D341Med (cell line): ENCODE results near the gene PMS2.
"Not testable (repeated sequence)": the region's sequence is repeated elsewhere in the genome, so short reads cannot be mapped to it uniquely, and the experiment has no call there.

Source experiments
- DNase-seq: peaks from one replicate; pipeline ENCODE4 v3.0.0; 2012; ENCODE audit warnings: low spot score

PMS2 gene

GRCh38 chr7:6015917-6016652, 7.2 kb upstream of the PMS2 start:
- DNase-seq = peak; percentile 72

- DNase-seq = no peak
Measured at GRCh38 chr7:6012355-6013104, 3.7 kb upstream of the PMS2 start.

- DNase-seq = no peak
Measured at GRCh38 chr7:6011541-6011940, 2.7 kb upstream of the PMS2 start.

GRCh38 chr7:6010370-6010769, 1.5 kb upstream of the PMS2 start:
- not testable (repeated sequence) for DNase-seq

GRCh38 chr7:6007835-6008590, 836 bp downstream of the PMS2 start:
- DNase-seq = not testable (repeated sequence)

GRCh38 chr7:6007386-6007785, 1.5 kb downstream of the PMS2 start:
- DNase-seq = no peak

- peak; percentile 62 for DNase-seq
Measured at GRCh38 chr7:5997210-5997808, 11.5 kb downstream of the PMS2 start.

- not testable (repeated sequence) for DNase-seq
Measured at GRCh38 chr7:5987061-5987460, 21.8 kb downstream of the PMS2 start.

GRCh38 chr7:5979680-5980314, 29.1 kb downstream of the PMS2 start:
- DNase-seq = not testable (repeated sequence)

- not testable (repeated sequence) for DNase-seq
Measured at GRCh38 chr7:5973580-5973979, 35.3 kb downstream of the PMS2 start.

GRCh38 chr7:5970347-5970911, 38.4 kb downstream of the PMS2 start, which contains the start of gene RSPH10B:
Gene RSPH10B (minus strand): TSS chr7:5970689. CDS start chr7:5967116, 3,573 bp downstream.
- not testable (repeated sequence) for DNase-seq

- not testable (repeated sequence) for DNase-seq
Measured at GRCh38 chr7:5963810-5964209, 45.0 kb downstream of the PMS2 start.

GRCh38 chr7:5963205-5963604, 45.6 kb downstream of the PMS2 start:
- not testable (repeated sequence) for DNase-seq

- not testable (repeated sequence) for DNase-seq
Measured at GRCh38 chr7:5934945-5935450, 73.9 kb downstream of the PMS2 start.

- not testable (repeated sequence) for DNase-seq
Measured at GRCh38 chr7:5931905-5932644, 76.8 kb downstream of the PMS2 start.

- peak; percentile 9 for DNase-seq
Measured at GRCh38 chr7:5931250-5931649, 77.6 kb downstream of the PMS2 start.

- DNase-seq = not testable (repeated sequence)
Measured at GRCh38 chr7:5930290-5930689, 78.6 kb downstream of the PMS2 start.

- DNase-seq = not testable (repeated sequence)
Measured at GRCh38 chr7:5926263-5926870, 82.5 kb downstream of the PMS2 start.

- DNase-seq = not testable (repeated sequence)
Measured at GRCh38 chr7:5924630-5925029, 84.2 kb downstream of the PMS2 start.

- not testable (repeated sequence) for DNase-seq
Measured at GRCh38 chr7:5924180-5924579, 84.7 kb downstream of the PMS2 start.
